Measurements from ENCODE around the gene MAMDC2. TPM values are rescaled to one million over a fixed set of nuclear protein-coding genes. Genes with fewer than 3 reads are reported as not detected.

Gene MAMDC2
- total and polyA plus RNA-seq, 2 of the 4 experiments (the other 2 are of a cell fraction), result 5.0 to 5.2 TPM

- CTCF ChIA-PET, result interaction anchor here (0.7 to 2.9 kb wide), 3 partner anchors 143 to 346 kb away, joined by 3 to 8 read pairs (median 6); no protein-coding TSS in a partner anchor
- in situ Hi-C loops (cut with MboI; ENCODE audit: low sequenced_read_pairs), result no loop called here
- H3K27me3 ChIP-seq (ENCODE audit: control insufficient read depth, insufficient read depth, low read length), result no peaks in the 10 kb centered on the region
- DNase-seq (peak; percentile 89), ATAC-seq (ENCODE audit: low read depth) (peak; percentile 53)
- peak overlapping the region; percentile 89 for H3K4me2 ChIP-seq (ENCODE audit: low read depth, low read length)
- peak overlapping the region; percentile 90 for H2BK20ac ChIP-seq (ENCODE audit: low read depth, low read length)
- POLR2A ChIA-PET (ENCODE audit: unreplicated experiment), result interaction anchor here (0.5 to 0.9 kb wide), 3 partner anchors 163 to 1494 kb away, joined by 3 to 4 read pairs (median 3); no protein-coding TSS in a partner anchor
- peak overlapping the region; percentile 93 for H2BK5ac ChIP-seq (ENCODE audit: low read depth, low read length, poor library complexity, severe bottlenecking)
- no TSS peak for BruUV-seq (replicated peaks)
- H2AK5ac ChIP-seq (ENCODE audit: low read depth, low read length), result peak overlapping the region; percentile 51
- dilution Hi-C loops (cut with HindIII; ENCODE audit: low sequenced_read_pairs, unreplicated experiment), result no loop called here
- H2AK9ac ChIP-seq (replicated peaks; ENCODE audit: low read depth, low read length, poor library complexity), result peak overlapping the region; percentile 91
- peak overlapping the region; percentile 95 for H3K4ac ChIP-seq (ENCODE audit: low read depth, low read length)
- no CpG with 5 or more reads among the region's 7 CpGs for WGBS, 2 experiments (ENCODE audit: extremely low coverage in 2 of 2, insufficient read length in 1 of 2)
- peak overlapping the region; percentile 78 for H3K9ac ChIP-seq (ENCODE audit: low read depth, low read length)
- peak overlapping the region; percentile 66 for H4K5ac ChIP-seq (ENCODE audit: low read depth, low read length)
- H3K79me1 ChIP-seq (ENCODE audit: low read depth in 1 of 2, low read length in 2 of 2), result peaks cover 11 to 48% of the 10 kb centered on the region in 2 experiments
- H3K56ac ChIP-seq (ENCODE audit: extremely low read depth, insufficient read depth, low read length), result peak overlapping the region; percentile 93
- H4K20me1 ChIP-seq (ENCODE audit: insufficient read depth, low read length), result peaks cover 12% of the 10 kb centered on the region
- intact Hi-C loops (cut with micrococcal nuclease), result loop anchor here (2.0 to 10.0 kb wide), 2 partner anchors 159 to 281 kb away; partner anchors contain the start of gene KLF9
- peaks cover 20% of the 10 kb centered on the region for H3K4me1 ChIP-seq (ENCODE audit: control insufficient read depth, insufficient read depth, low read length)
- H3K9me3 ChIP-seq (ENCODE audit: control insufficient read depth, insufficient read depth, low read length), result 0 out of 2 replicates have a peak, but pooled peaks cover 2% of the 10 kb centered on the region
- H3K4me3 ChIP-seq (ENCODE audit: insufficient read depth, low read depth, low read length), result peak overlapping the region; percentile 26; the same call in 1 of the 2 replicates
- peak overlapping the region; percentile 87 for H2BK15ac ChIP-seq (ENCODE audit: low read depth, low read length)
- H3K27ac ChIP-seq (ENCODE audit: insufficient read depth, low read length), result peak overlapping the region; percentile 83
- H3K9me1 ChIP-seq (ENCODE audit: insufficient read depth, low read length), result 0 out of 2 replicates have a peak, but pooled peaks cover 1% of the 10 kb centered on the region
- H3K36me3 ChIP-seq (ENCODE audit: control insufficient read depth, insufficient read depth, low read length), result peaks cover 4% of the 10 kb centered on the region; the same call in 1 of the 2 replicates
- peak; percentile 13; the same call in 1 of the 2 replicates for TF ChIP-seq FOS (IDR thresholded peaks at IDR 0.05; ENCODE audit: low read depth, low read length)
- peak; percentile 73 for TF ChIP-seq POLR2A (IDR thresholded peaks at IDR 0.05; ENCODE audit: low read depth, low read length)
- TF ChIP-seq RAD21 (IDR thresholded peaks at IDR 0.05; ENCODE audit: low read length), result no peak
- TF ChIP-seq SMC3 (IDR thresholded peaks at IDR 0.05; ENCODE audit: low read depth, low read length), result no peak
- TF ChIP-seq BHLHE40 (IDR thresholded peaks at IDR 0.05; ENCODE audit: low read depth, low read length), result no peak
- no peak for TF ChIP-seq CTCF (conservative IDR thresholded peaks at IDR 0.05; ENCODE audit: low read depth, low read length)
- TF ChIP-seq MAZ (IDR thresholded peaks at IDR 0.05; ENCODE audit: borderline replicate concordance, low read depth, low read length), result peak; percentile 74
- TF ChIP-seq MXI1 (IDR thresholded peaks at IDR 0.05; ENCODE audit: borderline replicate concordance, low read depth, low read length), result no peak
- no peak for TF ChIP-seq CHD1 (IDR thresholded peaks at IDR 0.05; ENCODE audit: low read depth, low read length)
- H2BK120ac ChIP-seq (ENCODE audit: low read depth, low read length), result peak overlapping the region; percentile 93
- H3K23ac ChIP-seq (ENCODE audit: low read depth, low read length), result peak overlapping the region; percentile 93
- peak overlapping the region; percentile 99 to 100 for H4K8ac ChIP-seq (ENCODE audit: low read depth in 2 of 2, low read length in 2 of 2)
- H3K14ac ChIP-seq (replicated peaks; ENCODE audit: low read depth, low read length), result peak overlapping the region; percentile 96
- H3K18ac ChIP-seq (ENCODE audit: low read depth, low read length), result peak overlapping the region; percentile 91
- peak overlapping the region; percentile 88 for H2AFZ ChIP-seq (replicated peaks; ENCODE audit: low read length, poor library complexity)
- H4K91ac ChIP-seq (ENCODE audit: insufficient read depth, low read depth, low read length), result peak overlapping the region; percentile 95
Observed at GRCh38 chr9:70256123-70256551, 212.5 kb downstream of the MAMDC2 start.

Data from IMR-90 (cell line).